Cardiac fibroblast (primary cell): ENCODE results near the gene HOXD9.

Experiments
- DNase-seq, 2 donors: peaks; one replicate each; pipeline versions ENCODE4 v3.0.0 to v3.0.0-alpha.2; 2010; ENCODE audit warnings: low read depth in 2 of 2
- H3K4me3 ChIP-seq, 2 donors: replicated peaks in 1 of 2; 1 replicate in 1 of 2; 2 replicates in 1 of 2; pipeline ENCODE4 v1.5.1; 2011; ENCODE audit warnings: low read depth in 2 of 2, low read length in 2 of 2, mild to moderate bottlenecking in 2 of 2, moderate library complexity in 1 of 2
- CTCF ChIP-seq: IDR thresholded peaks from one replicate; pipeline ENCODE4 v1.5.1; 2011; ENCODE audit warnings: low read depth, mild to moderate bottlenecking, low read length, inconsistent platforms

HOXD9 gene

GRCh38 chr2:176112375-176113302 lies 9.9 kb upstream of the HOXD9 start:
- DNase-seq: no peak
- H3K4me3 ChIP-seq: no peak overlapping the region
- no peak for TF ChIP-seq CTCF

DNA sequence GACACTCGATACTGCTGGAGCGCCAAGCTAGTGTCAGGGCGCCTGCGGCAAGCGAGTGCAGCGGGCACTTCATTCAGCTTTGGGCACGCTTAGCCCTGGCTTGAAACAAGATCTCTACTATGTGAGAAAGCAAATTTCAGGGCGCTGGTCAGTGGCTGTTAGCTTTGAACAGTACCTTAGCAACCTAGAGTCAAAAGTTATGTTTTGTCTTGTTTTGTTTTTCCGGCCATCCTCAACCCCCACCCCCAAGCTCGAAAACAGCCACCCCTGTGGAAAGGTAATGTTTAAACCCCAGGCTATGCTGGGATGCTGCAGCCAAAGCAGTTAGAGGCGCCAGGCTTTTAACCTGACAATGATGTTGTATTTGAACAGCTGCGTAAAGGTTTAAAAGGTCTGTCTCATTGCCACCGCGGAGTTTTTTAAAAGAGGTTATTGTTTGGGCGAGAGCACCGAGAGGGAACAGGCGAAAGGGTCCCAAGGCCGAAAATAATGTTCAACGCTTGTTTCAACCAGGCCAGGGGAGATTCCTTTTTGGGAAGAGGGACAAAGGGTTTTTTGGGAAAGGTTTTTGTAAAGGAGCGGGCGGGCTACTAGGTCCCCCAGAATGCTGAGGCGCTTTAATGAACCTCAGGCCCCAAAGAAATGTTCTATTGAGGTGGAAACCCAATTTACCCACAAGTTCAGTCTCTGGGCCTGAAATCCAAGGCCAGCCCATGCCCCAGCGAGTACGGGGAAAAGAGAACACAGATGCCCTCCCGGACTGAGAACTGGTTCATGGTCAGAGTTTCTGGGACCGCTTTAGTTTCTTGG lies 8.2 kb upstream of the HOXD9 start:
- no peak for DNase-seq
- no peak overlapping the region for H3K4me3 ChIP-seq
- no peak for TF ChIP-seq CTCF

DNA sequence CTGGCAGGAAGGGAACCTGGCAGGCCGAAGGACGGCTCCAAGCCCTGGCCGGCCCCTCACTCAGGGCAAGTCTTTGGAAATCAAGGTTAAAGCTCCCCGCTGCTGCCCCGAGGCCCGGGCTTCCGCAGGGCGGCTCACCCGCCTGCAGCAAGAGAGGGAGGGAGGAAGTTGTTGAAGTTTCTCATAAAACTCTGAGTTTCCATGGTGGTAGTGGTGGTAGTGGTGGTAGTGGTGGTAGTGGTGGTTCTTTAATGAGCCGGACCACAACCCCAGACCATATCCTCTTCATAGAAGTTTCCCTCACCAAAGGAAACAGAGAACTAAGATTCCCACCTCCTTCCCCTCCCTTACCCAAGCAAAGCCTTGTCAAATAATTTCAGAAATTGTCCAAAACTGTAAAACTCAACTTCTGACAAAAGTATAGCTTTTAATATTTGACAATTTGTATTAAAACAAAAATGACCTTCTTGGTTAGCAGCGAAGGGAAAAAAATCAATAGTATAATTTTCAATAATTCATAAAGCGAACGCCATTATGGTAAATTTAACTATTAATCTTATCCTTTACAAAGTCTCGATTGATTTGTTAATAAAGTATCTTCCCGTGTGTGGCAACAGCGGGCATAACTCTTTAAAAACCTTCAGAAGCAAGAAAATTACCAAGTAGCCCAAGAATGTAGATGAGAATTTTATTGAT lies 7.4 kb upstream of the HOXD9 start:
- H3K4me3 ChIP-seq: no peak overlapping the region
- no peak for DNase-seq
- TF ChIP-seq CTCF: no peak

- TF ChIP-seq CTCF: no peak
- DNase-seq: no peak
- no peak within 1 kb of the TSS for H3K4me3 ChIP-seq
Observed at GRCh38 chr2:176115883-176116813, 6.4 kb upstream of the HOXD9 start, which contains the start of gene HOXD10. HOXD10 (plus strand) TSS chr2:176116778; CDS start chr2:176116834, 56 bp downstream.

- no peak for TF ChIP-seq CTCF
- DNase-seq: no peak
- no peak overlapping the region for H3K4me3 ChIP-seq
Observed at GRCh38 chr2:176117162-176117822, 5.2 kb upstream of the HOXD9 start.
